ENCODE results near the gene RGR. TPM values are rescaled to one million over a fixed set of nuclear protein-coding genes. Genes with fewer than 3 reads are reported as not detected.

RGR gene
- total RNA-seq, 1 donor: not detected

DNA sequence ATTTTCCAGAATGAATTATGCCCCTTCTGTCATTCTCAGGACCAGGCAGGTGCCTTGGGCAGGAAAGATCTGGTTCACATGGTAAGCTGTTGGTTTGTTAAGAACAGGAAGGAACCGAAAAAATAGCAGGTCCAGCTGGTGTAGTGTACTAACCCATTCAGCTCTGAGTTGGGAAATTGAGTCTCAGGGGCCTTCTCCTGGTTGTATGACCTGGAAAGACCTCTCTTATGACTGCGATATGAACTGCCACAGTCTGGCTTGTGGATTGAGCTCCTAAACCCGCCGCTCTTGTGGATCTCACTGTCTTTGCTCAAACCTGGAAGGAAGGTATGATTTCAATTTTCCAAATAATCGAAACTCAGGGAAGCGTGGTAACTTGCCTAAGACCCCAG lies 8.1 kb upstream of the RGR start:
- DNase-seq (ENCODE audit: low read depth): no peak
- no peak overlapping the region for H3K4me3 ChIP-seq (ENCODE audit: low read depth, low read length)
- no peak for TF ChIP-seq CTCF (IDR thresholded peaks at IDR 0.05; ENCODE audit: insufficient read depth, low read depth, low read length)

GRCh38 chr10:84237199-84238051 lies 7.4 kb upstream of the RGR start:
- no peak overlapping the region for H3K4me3 ChIP-seq (ENCODE audit: low read depth, low read length)
- TF ChIP-seq CTCF (IDR thresholded peaks at IDR 0.05; ENCODE audit: insufficient read depth, low read depth, low read length): peak; percentile 28
- DNase-seq (ENCODE audit: low read depth): no peak

- no peak for TF ChIP-seq CTCF (IDR thresholded peaks at IDR 0.05; ENCODE audit: insufficient read depth, low read depth, low read length)
- H3K4me3 ChIP-seq (ENCODE audit: low read depth, low read length): no peak overlapping the region
- DNase-seq (ENCODE audit: low read depth): no peak
Measured at GRCh38 chr10:84238909-84239308, 5.9 kb upstream of the RGR start.

- TF ChIP-seq CTCF (IDR thresholded peaks at IDR 0.05; ENCODE audit: insufficient read depth, low read depth, low read length): no peak
- H3K4me3 ChIP-seq (ENCODE audit: low read depth, low read length): no peak within 1 kb of the TSS
- no peak for DNase-seq (ENCODE audit: low read depth)
Measured at GRCh38 chr10:84241185-84241790, 3.6 kb upstream of the RGR start, which contains the start of gene LRIT1. Gene LRIT1, minus strand, starts transcription at chr10:84241546. Its CDS starts 107 bp downstream, at chr10:84241439.

DNA sequence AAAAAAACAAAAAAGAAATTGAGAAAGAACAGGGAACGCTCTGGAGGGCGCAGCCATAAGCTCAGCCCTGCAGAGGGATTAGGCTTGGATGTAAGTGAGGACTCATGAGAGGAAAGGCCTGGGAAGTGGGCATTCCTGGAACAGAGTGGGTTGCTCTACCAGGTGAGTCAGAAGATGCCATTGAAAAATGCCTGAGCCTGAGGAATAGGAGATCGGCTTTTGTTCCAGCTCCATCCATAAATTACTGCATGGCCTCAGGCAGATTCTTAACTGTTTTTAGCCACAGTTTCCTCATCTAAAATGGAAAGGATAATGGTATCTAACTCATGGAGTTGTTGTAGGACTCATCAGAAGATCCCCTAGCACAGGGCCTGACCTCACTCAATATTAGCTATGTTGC lies 1.1 kb upstream of the RGR start:
- H3K4me3 ChIP-seq (ENCODE audit: low read depth, low read length): no peak overlapping the region
- no peak for TF ChIP-seq CTCF (IDR thresholded peaks at IDR 0.05; ENCODE audit: insufficient read depth, low read depth, low read length)
- no peak for DNase-seq (ENCODE audit: low read depth)

GRCh38 chr10:84247496-84247895 lies 2.6 kb downstream of the RGR start:
- no peak overlapping the region for H3K4me3 ChIP-seq (ENCODE audit: low read depth, low read length)
- DNase-seq (ENCODE audit: low read depth): no peak
- TF ChIP-seq CTCF (IDR thresholded peaks at IDR 0.05; ENCODE audit: insufficient read depth, low read depth, low read length): no peak

Measured in fibroblast of villous mesenchyme (primary cell).